NOMO-1 treated with DMSO at 0.1 percent for 48 hours (cell line): ENCODE data around the gene PPHLN1.
A peak's percentile ranks its signal among the peaks of the same experiment; 100 is the strongest.
"Not testable (repeated sequence)": the region's sequence is repeated elsewhere in the genome, so short reads cannot be mapped to it uniquely, and the experiment has no call there.

Experiments
- DNase-seq: peaks from one replicate; lab custom pipeline; 2025; ENCODE audit not compliant: unreplicated experiment; lab: John Stamatoyannopoulos, UW

The PPHLN1 gene

DNA sequence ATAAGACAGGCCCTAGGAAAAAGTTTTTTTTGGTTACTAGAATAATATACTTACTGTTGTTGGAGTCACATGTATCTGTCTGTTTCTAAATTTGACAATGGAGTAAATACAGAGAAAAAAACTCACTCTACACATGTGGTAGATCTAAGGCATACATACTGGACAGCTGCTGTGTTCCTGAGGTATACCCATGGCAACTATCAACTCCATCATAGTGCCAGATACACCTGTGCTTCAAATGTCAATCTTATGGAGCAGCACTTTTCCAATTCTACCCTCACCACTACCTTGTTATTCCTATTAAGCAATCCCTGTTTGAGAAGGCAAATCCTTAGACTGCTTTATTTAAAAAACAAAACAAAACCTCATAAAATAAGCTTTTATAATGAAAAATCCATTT lies 3.4 kb upstream of the PPHLN1 start:
- no peak for DNase-seq

DNA sequence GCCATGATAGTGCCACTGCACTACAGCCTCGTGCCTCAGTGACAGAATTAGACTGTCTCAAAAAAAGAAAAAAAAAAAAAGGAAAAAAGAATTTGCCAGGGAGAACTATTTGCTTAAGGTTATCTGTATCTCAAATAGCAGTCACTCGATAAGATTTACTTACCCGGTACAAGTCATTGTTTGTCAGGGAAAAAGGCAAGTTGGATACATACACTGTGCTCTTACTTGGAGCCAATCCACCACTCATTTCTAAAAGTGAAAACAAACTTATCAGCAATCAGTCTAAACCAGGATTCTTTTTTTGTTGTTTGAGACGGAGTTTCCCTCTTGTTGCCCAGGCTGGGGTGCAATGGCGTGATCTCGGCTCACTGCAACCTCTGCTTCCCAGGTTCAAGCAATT lies 2.1 kb upstream of the PPHLN1 start:
- DNase-seq: no peak

DNA sequence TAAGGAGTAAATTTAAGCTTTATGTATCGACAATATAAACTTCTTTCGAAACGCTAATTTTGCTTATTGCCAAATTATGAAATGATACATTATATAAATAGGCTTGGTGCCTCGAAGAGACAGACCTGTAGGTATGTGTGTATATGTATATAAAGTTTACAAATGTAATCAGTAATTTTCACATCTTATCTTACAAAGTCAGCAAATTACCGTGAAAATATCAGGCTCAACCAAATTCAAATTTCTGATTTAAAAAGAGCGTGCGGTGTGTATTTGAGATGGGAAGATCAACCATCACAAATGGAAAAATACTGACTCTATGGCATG lies 678 bp upstream of the PPHLN1 start:
- no peak for DNase-seq

DNA sequence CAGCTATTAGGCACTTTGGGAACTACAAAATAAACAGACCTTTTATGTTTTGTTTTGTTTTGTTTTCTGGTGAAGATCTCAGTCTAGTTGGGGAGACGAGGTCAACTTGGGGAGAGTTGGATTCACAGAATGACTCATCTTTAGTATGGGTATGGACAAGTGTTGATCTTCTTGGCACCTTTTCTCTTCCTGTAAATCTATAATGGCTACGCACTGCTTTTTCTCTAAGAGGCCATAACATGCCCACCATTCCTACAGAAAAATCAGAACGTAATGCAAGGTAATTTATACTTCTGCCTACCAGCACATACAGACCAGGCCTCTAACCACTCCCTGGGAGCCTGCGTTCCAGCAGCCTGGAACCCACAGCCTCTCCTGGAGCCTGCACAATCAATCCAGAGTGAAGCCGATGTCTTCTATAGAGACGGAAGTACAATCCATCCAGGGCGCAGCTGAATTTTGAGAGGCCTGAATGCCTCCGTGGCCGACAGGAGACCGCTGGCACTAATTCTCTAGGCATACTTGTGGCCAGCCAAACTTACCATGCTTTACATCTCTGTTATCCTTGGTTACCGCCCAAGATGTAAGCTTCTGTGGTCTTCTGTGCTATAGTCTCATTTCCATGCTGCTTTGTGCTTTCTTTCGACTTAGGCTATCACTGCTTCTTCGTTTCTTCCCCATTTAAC lies 717 bp downstream of the PPHLN1 start:
- peak; percentile 32 for DNase-seq

DNA sequence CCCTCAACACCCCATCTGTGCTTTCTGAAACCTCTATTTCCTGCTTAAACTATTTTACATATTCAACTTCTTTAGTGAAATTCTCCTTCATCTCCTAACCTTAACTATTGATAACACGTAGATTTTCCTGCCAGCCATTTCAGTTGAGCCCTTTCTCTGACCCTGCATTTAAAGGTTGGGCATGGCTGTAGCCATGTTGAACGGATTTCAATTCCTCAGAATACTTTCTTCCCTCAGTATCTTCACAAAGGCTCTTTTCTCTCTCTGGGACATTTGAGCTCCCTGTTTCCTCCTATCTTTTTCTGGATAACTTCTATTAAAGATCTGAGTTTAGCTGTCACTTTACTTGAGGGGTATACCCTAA lies 1.2 kb downstream of the PPHLN1 start:
- no peak for DNase-seq

DNA sequence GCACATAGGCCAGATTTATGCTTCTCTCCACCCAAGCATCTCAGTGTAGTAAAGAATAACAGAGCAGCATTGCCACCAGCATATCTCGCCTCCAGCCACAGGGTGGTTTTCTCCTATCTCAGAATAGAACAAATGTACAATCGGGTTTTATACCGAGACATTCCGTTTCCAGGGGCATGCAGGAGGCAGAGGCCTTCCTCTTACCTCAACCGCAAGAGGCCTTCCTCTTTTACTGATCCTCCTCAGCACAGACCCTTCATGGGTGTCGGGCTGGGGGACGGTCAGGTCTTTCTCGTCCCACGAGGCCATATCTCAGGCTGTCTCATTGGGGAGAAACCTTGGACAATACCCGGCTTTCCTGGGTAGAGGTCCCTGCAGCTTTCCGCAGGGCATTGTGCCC lies 4.1 kb downstream of the PPHLN1 start:
- DNase-seq: not testable (repeated sequence)

DNA sequence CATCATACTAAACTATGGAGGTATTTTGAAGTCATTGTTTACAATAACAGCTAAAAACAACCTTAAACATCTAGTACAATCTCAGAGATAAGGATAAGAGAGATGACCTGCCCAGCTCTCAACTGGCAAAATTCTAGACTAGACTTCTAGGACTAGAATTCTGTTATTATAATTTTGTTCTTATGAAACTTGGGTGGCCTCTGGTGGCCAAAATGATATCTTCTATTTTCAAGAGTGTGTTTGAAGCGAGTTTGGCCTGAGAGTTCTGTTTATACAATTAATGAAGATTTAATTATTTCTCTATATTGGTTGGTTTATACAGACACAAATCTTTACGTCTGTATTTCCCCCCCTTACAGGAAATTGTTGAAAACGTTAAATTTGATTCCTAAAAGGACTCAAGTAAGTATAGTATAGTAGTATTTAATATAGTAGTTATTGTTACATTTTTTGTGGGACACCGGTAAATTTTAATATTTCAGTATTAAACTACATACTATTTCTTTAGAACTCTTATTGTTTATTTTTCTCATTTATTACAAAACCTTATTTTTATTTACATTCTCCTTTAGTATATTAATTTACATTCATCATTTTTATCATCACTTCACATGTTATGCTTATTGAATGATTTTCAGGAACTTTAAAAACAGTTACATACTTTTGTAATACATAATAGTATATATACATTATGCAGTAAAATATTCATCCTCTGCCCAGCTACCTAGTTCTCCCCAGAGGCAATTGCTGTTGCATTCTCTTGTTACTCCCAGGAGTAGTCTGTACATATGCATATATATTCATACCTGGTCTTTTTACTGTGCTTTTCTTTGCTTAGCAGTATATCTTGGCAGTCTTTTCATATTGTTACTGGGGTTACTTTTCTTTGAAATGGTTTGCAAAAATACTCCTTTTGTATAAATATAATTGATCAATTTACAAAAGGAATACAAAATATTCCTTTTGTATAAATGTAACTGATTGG lies 6.6 kb downstream of the PPHLN1 start:
- DNase-seq: peak; percentile 46

DNA sequence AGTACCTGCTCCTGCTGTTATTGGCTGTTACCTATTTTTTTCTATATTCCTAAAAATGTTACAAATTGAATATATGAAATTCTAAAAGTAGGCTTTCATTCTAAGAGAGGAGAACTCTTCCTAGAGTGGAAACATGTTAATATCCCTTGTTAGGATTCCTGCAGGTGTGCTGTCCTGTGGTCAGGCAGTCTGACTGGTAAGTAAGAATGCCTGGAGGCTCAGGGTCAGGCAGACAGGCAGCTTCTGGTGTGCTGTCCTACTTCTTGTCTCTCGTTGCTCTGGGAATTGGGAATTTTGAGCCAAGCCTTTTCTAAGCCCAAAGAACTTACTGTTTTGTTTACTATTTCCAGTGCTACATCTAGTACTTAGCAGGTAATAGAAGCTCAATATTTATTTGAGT lies 10.3 kb downstream of the PPHLN1 start:
- DNase-seq: no peak

DNA sequence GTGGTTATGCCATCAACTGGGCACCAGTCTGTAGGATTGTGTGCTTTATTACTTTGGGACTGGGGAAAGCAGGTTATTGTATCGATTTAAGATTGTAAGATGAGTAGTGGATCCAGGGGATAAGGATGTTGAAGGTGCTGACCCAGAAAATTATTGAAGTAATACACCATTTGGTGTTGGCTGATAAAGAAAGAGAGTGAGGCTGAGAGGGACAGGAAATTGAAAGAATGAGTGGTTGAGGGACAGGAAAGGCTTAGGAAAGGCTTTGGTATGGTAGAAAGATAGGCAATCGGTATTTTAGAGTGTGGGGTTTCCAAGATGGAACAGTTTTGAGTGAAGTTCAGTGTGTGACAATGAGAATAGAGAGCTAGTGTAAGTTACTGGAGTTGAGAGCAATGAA lies 12.3 kb downstream of the PPHLN1 start:
- DNase-seq: no peak

DNA sequence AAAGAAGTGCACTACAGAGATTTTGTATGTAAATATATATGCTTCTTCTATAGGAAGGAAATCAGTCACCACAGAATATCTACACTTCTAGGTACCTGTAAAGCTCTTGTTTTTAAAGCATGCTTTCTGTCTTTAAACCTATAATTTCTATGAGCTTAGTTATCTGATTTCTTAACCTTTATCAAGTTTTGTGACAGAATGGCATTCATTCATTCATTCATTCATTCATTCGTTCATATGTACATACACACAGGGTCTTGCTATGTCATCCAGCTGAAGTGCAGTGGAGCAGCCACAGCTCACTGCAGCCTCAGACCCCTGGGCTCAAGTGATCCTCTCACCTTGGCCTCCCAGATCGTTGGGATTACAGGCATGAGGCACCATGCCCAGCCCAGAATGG lies 16.1 kb downstream of the PPHLN1 start:
- DNase-seq: no peak

DNA sequence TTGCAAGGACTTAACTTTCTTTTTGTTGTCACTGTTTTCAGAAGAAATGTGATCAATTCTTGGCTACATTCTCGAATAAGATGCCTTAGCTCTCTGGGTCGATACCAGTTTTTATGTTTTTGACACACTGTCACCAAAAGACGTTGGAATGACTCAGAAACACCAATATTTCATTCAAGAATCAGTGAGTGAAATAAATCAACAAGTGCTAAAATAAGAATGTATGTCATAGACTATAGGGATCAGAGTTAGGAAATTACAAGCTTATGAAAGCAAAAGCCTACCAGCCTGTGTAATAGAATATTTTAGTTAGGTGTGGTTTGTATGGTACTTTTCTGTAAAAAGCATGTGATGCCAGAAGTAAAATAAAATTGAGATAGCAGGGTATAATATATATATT lies 17.8 kb downstream of the PPHLN1 start:
- no peak for DNase-seq

DNA sequence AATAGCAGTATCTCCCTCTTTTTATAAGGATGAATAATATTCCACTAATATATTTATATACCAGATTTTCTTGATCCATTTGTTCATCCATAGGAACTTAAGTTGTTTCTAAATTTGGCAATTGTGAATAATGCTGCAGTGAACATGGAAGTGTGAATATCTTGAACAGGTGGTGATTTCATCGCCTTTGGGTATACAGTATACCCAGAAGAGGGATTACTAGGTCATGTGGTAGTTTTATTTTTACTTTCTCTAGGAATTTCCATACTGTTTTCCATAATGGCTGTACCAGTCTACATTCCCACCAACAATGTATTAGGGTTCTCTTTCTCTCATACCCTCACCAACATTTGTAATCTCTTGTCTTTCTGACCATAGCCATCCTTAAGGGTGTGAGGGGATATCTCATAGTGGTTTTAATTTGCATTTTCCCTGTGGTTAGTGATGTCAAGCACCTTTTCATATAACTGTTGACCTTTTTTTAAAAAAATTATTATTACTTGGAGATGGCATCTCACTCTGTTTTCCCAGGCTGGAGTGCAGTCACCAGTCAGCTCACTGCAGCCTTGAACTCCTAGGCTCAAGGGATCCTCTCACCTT lies 20.5 kb downstream of the PPHLN1 start:
- no peak for DNase-seq

DNA sequence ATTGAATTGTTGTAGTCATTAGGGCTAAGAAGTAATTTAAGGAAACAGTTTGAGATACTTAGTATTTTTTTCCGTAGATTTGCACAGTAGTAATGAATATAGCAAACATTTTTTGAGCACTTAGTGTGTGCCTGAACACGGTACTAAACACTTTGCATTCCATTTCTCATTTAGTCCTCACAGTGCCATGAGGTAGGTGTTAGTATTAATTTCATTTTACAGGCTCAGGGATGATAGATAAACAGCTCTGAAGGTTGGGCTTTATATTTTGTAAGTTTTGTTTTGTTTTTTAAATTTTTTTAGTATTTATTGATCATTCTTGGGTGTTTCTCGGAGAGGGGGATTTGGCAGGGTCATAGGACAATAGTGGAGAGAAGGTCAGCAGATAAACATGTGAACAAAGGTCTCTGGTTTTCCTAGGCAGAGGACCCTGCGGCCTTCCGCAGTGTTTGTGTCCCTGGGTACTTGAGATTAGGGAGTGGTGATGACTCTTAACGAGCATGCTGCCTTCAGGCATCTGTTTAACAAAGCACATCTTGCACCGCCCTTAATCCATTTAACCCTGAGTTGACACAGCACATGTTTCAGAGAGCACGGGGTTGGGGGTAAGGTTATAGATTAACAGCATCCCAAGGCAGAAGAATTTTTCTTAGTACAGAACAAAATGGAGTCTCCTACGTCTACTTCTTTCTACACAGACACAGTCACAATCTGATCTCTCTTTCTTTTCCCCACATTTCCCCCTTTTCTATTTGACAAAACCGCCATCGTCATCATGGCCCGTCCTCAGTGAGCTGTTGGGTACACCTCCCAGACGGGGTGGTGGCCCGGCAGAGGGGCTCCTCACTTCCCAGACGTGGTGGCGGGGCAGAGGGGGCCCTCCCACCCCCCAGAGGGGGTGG lies 23.4 kb downstream of the PPHLN1 start:
- not testable (repeated sequence) for DNase-seq

DNA sequence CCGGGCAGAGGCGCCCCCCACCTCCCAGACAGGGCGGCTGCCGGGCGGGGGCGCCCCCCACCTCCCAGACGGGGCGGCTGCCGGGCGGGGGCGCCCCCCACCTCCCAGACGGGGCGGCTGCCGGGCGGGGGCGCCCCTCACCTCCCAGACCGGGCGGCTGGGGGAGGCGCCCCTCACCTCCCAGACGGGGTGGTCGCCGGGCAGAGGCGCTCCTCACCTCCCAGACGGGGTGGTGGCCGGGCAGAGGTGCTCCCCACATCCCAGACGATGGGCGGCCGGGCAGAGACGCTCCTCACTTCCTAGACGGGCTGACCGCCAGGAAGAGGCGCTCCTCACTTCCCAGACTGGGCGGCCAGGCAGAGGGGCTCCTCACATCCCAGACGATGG lies 24.0 kb downstream of the PPHLN1 start:
- DNase-seq: not testable (repeated sequence)

DNA sequence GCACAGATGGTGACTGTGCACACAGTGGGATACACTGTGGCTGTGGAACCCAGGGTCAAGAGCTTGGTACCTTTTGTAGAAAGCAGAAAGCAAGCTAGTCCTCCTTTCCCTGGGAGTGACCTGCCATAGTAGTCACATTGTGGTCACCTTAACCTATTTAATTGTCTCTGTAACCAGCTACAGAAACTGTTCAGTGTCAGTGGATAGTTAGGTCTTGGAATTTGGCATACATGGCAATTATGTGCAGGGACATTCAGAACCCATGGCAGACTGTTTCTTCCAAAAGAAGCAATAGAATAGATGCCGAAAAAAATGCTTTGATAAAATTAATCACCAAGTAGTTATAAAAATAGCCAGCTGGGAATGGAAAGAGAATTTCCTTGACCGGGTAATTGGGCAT lies 30.4 kb downstream of the PPHLN1 start:
- no peak for DNase-seq

DNA sequence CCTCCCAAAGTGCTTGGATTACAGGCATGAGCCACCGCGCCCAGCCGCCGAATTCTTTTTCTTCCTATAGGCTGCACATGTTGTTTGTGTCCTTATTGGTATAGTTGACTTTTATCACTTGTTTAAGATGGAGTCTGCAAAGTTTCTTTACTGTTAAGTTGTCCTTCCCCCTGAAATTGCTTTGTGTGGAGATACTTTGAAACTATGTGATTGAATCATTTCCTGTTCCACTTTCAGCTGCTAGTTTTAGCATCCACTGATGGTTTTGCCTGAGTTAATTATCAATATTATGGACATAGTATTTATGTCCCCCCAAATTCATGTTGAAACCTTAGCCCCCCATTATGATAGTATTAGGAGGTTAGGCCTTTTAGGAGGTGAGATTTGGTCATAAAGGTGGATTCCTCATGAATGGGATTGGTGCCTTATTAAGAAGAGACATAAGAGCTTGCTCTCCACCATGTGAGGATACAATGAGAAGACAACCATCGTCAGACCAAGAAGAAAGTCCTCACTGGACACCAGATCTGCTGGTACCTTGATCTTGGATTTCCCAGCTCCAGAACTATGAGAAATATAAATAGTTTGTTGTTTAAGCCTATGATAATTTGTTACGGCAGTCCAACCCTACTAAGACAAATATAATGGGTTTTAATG lies 34.9 kb downstream of the PPHLN1 start:
- peak; percentile 23 for DNase-seq

DNA sequence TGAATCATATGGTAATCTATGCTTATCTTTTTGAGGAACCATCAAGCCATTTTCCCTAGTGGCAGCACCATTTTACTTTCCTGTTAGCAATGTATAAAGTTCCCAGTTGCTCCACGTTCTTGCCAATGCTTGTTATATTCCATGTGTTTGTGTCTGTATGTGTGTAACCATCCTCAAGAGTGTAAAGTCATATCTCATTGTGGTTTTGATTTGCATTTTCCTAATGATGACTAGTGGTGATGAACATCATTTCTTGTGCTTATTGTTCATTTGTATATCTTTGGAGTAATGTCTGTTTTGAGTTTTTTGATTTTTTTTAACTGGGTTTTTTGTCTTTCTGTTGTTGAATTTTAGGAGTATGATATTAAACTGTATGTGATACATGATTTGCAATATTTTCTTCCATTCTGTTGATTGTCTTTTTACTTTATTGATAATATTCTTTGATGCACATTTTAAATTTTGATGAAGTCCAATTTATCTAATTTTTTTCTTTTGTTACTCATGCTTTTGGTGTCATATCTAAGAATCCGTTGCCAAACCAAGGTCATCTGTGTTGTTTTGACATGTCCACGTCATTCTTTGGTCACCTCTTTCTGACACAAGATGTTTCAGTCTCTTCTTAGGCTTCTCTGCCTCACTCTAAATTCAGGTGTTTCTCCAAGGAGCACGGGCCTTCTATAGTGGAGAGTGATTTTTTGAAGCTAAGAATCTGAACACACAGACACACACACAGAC lies 36.1 kb downstream of the PPHLN1 start:
- DNase-seq: no peak

DNA sequence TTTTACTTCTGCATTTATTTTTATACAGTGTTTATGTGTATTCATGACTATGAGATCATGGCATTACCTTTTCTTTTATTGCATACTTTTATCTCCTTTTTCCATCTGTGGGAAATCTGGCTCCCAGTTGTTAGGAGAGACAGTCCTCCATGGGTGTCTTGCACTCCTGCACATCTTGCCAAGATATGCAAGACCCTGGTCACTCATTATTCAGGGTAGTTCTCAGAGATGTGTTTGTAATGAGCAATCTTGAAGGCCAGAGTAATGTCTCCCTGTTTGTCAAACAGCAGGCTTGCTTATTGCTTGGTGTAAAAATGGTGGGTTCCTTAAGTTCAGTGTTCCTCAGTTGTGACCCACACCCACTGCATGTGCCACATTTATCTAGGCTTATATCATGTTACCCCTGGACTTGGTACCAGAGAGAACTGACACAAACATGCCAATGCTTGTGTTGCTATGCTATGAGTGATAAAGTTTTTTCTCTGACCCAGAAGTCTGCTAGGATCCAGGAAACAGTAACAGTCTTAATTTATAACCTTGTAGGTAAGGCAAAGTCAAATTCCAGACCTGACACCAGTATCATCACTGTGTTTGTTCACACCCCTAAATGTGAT lies 36.8 kb downstream of the PPHLN1 start:
- DNase-seq: no peak

DNA sequence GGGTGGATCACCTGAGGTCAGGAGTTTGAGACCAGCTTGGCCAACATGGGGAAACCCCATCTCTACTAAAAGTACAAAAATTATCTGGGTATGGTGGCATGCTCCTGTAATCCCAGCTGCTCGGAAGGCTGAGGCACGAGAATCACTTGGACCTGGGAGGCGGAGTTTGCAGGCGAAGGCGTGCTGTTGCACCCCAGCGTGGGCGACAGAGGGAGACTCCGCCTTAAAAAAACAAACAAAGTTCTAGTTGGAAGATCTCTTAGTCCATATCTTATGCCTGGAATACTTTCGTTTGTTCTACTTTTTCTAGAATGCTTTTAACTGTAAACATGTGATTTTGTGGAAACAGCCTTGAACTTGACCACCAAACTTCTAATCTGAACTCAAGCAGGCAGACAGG lies 38.7 kb downstream of the PPHLN1 start:
- DNase-seq: no peak

DNA sequence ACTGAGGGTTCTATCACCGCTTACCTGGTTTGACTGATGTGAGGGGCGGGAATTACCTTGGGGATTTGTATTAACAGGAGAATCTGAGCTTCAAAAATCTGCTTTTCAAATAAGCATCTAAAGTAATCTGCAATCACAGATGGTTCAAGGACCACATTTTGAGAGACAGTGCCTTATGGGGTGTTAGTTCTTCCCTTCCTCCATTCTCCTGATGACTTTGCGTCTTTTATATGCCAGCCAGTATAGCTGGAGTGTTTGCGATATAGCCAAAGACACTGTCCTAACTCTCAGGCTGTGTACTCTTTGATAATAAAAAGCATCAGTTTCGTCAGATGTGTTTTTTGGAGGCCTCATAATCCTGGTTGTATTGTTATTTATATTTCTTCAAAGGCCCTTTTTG lies 39.5 kb downstream of the PPHLN1 start:
- DNase-seq: no peak
